HCT116 (cell line): ENCODE measurements around the gene PRDM11. TPM values are rescaled to one million over a fixed set of nuclear protein-coding genes. Genes with fewer than 3 reads are reported as not detected.
A peak's percentile ranks its signal among the peaks of the same experiment; 100 is the strongest.

Experiments
- ATAC-seq: fragments of 200-7000 bp; cut with Tn5 transposase; 2 replicates; pipeline ENCODE4 v1.9.1; 2020; ENCODE audit warnings: mild to moderate bottlenecking, moderate library complexity
- BruUV-seq: library from RNA; stranded (reverse); fragments of 400-500 nt; replicated peaks from 2 replicates; lab custom pipeline; 2021; lab: Mats Ljungman, UMichigan
- CTCF ChIA-PET: fragments of 300-600 bp; sonication (Branson Sonifier 250); formaldehyde crosslinking; loops from one replicate; lab custom pipeline; 2021; ENCODE audit warnings: antibody characterized with exemption; lab: Charles Lee
- POLR2A ChIA-PET: fragments of 300-600, 350-600 bp; sonication (Branson Sonifier 250); formaldehyde crosslinking; loops from one replicate; lab custom pipeline; 2021; ENCODE audit warnings: antibody characterized with exemption; lab: Charles Lee
- RAD21 ChIA-PET, 2 experiments: fragments of 300-600 bp; sonication (Branson Sonifier 250); formaldehyde crosslinking; loops; one replicate each; lab custom pipeline; 2023; ENCODE audit warnings: low total read pairs in 2 of 2; ENCODE audit not compliant: uncharacterized antibody in 2 of 2, unreplicated experiment in 2 of 2, low non-redundant PET in 1 of 2; lab: Charles Lee
- DNase-seq: peaks from one replicate; pipeline ENCODE4 v3.0.0-alpha.2; 2010; ENCODE audit warnings: low read depth, low spot score
- H2AFZ ChIP-seq: fragments of 200-600 bp; shearing (Covaris generic), sonication (generic); 2 replicates; pipeline ENCODE4 v1.6.1; 2017; ENCODE audit warnings: low read depth, mixed run types, mixed read lengths, antibody characterized with exemption, low read length; ENCODE audit not compliant: poor library complexity, severe bottlenecking
- H3K27ac ChIP-seq: 2 replicates; pipeline ENCODE4 v1.5.1; 2012; ENCODE audit warnings: low read depth, low read length
- H3K27me3 ChIP-seq: fragments of 200-600 bp; sonication (generic); 2 replicates; pipeline ENCODE4 v1.6.1; 2016; ENCODE audit warnings: mixed run types, low read length, mixed read lengths; ENCODE audit not compliant: insufficient read depth
- H3K36me3 ChIP-seq, 2 experiments: fragments of 200-500 bp in 1 of 2; fragments of 200-600 bp in 1 of 2; sonication (Bioruptor generic) in 1 of 2; sonication (generic) in 1 of 2; 2 replicates each; pipeline versions ENCODE4 v1.5.1 to v1.6.1; 2014 to 2016; ENCODE audit warnings: low read length in 2 of 2, inconsistent platforms in 1 of 2, mixed read lengths in 1 of 2, mixed run types in 1 of 2; ENCODE audit not compliant: insufficient read depth in 2 of 2, control insufficient read depth in 1 of 2
- H3K4me1 ChIP-seq, 2 experiments: fragments of 200-600 bp in 1 of 2; sonication (generic) in 1 of 2; 2 replicates each; pipeline versions ENCODE4 v1.5.1 to v1.6.1; 2012 to 2017; ENCODE audit warnings: low read length in 2 of 2, inconsistent platforms in 1 of 2, mild to moderate bottlenecking in 1 of 2, mixed read lengths in 1 of 2, mixed run types in 1 of 2, moderate library complexity in 1 of 2; ENCODE audit not compliant: insufficient read depth in 2 of 2, control insufficient read depth in 1 of 2
- H3K4me2 ChIP-seq: fragments of 200-600 bp; sonication (generic); 2 replicates; pipeline ENCODE4 v1.6.1; 2017; ENCODE audit warnings: mixed run types, low read length, mixed read lengths
- H3K4me3 ChIP-seq, 2 experiments: fragments of 200-600 bp in 1 of 2; sonication (generic) in 1 of 2; replicated peaks in 1 of 2; 2 replicates each; pipeline ENCODE4 v1.5.1; 2011 to 2016; ENCODE audit warnings: low read length in 2 of 2, control low read depth in 1 of 2, low read depth in 1 of 2, mild to moderate bottlenecking in 1 of 2, mixed read lengths in 1 of 2, mixed run types in 1 of 2
- H3K79me2 ChIP-seq: fragments of 200-600 bp; sonication (generic); 2 replicates; pipeline ENCODE4 v1.6.1; 2017; ENCODE audit warnings: mild to moderate bottlenecking, mixed run types, low read length, moderate library complexity, mixed read lengths; ENCODE audit not compliant: insufficient read depth
- H3K9ac ChIP-seq: fragments of 200-600 bp; sonication (generic); 2 replicates; pipeline ENCODE4 v1.6.1; 2016; ENCODE audit warnings: low read length, mixed read lengths
- H3K9me2 ChIP-seq: fragments of 200-600 bp; sonication (generic), shearing (Covaris generic); 2 replicates; pipeline ENCODE4 v1.6.1; 2017; ENCODE audit warnings: mixed run types, mild to moderate bottlenecking, moderate library complexity; ENCODE audit not compliant: insufficient read depth
- H3K9me3 ChIP-seq, 2 experiments: fragments of 200-500 bp in 1 of 2; fragments of 200-600 bp in 1 of 2; sonication (Bioruptor generic) in 1 of 2; sonication (generic) in 1 of 2; 2 replicates each; pipeline ENCODE4 v1.6.1; 2014 to 2017; ENCODE audit warnings: low read length in 2 of 2, mixed read lengths in 2 of 2, inconsistent platforms in 1 of 2, low read depth in 1 of 2, mild to moderate bottlenecking in 1 of 2, mixed run types in 1 of 2, moderate library complexity in 1 of 2; ENCODE audit not compliant: control insufficient read depth in 1 of 2, insufficient read depth in 1 of 2
- H4K20me1 ChIP-seq: fragments of 200-600 bp; sonication (generic), shearing (Covaris generic); 2 replicates; pipeline ENCODE4 v1.6.1; 2017; ENCODE audit warnings: mixed run types, mild to moderate bottlenecking, moderate library complexity; ENCODE audit not compliant: insufficient read depth
- CEBPB ChIP-seq: IDR thresholded peaks from 2 replicates; pipeline ENCODE4 v1.6.1; 2012; ENCODE audit warnings: low read depth
- EGR1 ChIP-seq: IDR thresholded peaks from 2 replicates; pipeline ENCODE4 v1.6.1; 2012; ENCODE audit warnings: low read depth
- ELF1 ChIP-seq: IDR thresholded peaks from 2 replicates; pipeline ENCODE4 v1.6.1; 2012; ENCODE audit warnings: low read depth, borderline replicate concordance
- EZH2 ChIP-seq: fragments of 200-600 bp; sonication (generic); IDR thresholded peaks from 2 replicates; pipeline ENCODE4 v1.6.1; 2017; ENCODE audit warnings: antibody characterized with exemption, mixed run types
- EZH2phosphoT487 ChIP-seq: fragments of 200-600 bp; IDR thresholded peaks from 2 replicates; pipeline ENCODE4 v1.6.1; 2018; ENCODE audit warnings: antibody characterized with exemption, borderline replicate concordance
- FOSL1 ChIP-seq: IDR thresholded peaks from 2 replicates; pipeline ENCODE4 v1.6.1; 2012; ENCODE audit warnings: low read depth
- JUND ChIP-seq: IDR thresholded peaks from 2 replicates; pipeline ENCODE4 v1.6.1; 2012
- POLR2A ChIP-seq: IDR thresholded peaks from 2 replicates; pipeline ENCODE4 v1.7.0; 2011; ENCODE audit warnings: borderline replicate concordance; ENCODE audit not compliant: insufficient read depth, insufficient read length; ENCODE audit errors: extremely low read depth
- POLR2AphosphoS5 ChIP-seq: IDR thresholded peaks from 2 replicates; pipeline ENCODE4 v1.6.1; 2011; ENCODE audit warnings: mild to moderate bottlenecking, low read depth, low read length, moderate library complexity
- RAD21 ChIP-seq: IDR thresholded peaks from 2 replicates; pipeline ENCODE4 v1.6.1; 2012; ENCODE audit warnings: low read depth, mild to moderate bottlenecking
- SIN3A ChIP-seq: IDR thresholded peaks from 2 replicates; pipeline ENCODE4 v1.6.1; 2012; ENCODE audit warnings: low read depth
- SP1 ChIP-seq: IDR thresholded peaks from 2 replicates; pipeline ENCODE4 v1.6.1; 2012; ENCODE audit warnings: low read depth
- SRF ChIP-seq: IDR thresholded peaks from 2 replicates; pipeline ENCODE4 v1.6.1; 2012; ENCODE audit warnings: low read depth
- TCF7L2 ChIP-seq: IDR thresholded peaks from 2 replicates; pipeline ENCODE4 v1.7.0; 2011; ENCODE audit warnings: borderline replicate concordance, inconsistent platforms; ENCODE audit not compliant: insufficient read depth, insufficient read length; ENCODE audit errors: extremely low read depth
- YY1 ChIP-seq: IDR thresholded peaks from 2 replicates; pipeline ENCODE4 v1.6.1; 2011; ENCODE audit warnings: low read length, low read depth, moderate library complexity, mild to moderate bottlenecking; ENCODE audit not compliant: insufficient replicate concordance; ENCODE audit errors: extremely low read depth
- ZFX ChIP-seq: fragments of 450-650 bp; IDR thresholded peaks from 2 replicates; pipeline ENCODE4 v1.6.1; 2017
- ZNF274 ChIP-seq: fragments of 200-500 bp; sonication (Bioruptor generic); IDR thresholded peaks from 2 replicates; pipeline ENCODE4 v1.6.1; 2014; ENCODE audit warnings: mild to moderate bottlenecking, low read depth, low read length, inconsistent platforms
- intact Hi-C: fragments of 100-400 bp; cut with micrococcal nuclease; formaldehyde crosslinking; loops from 2 replicates; pipeline ENCODE4 v1.10.0; 2022
- total RNA-seq: library from RNA; stranded (reverse); gene quantifications from one replicate; pipeline ENCODE4 v1.2.1, GENCODE V29; 2021; ENCODE audit not compliant: unreplicated experiment
- TF ChIP-seq, protein P1 (sequence below), 3 experiments: fragments of 200-600 bp in 1 of 3; sonication (generic) in 1 of 3; IDR thresholded peaks in 2 of 3; conservative IDR thresholded peaks in 1 of 3; 2 replicates each; pipeline ENCODE4 v1.5.1; 2012 to 2017; ENCODE audit warnings: low read depth in 2 of 3, low read length in 2 of 3, antibody characterized with exemption in 1 of 3, borderline replicate concordance in 1 of 3, control low read depth in 1 of 3, mild to moderate bottlenecking in 1 of 3, mixed read lengths in 1 of 3, mixed run types in 1 of 3, moderate library complexity in 1 of 3; ENCODE audit not compliant: insufficient read depth in 1 of 3
- TF ChIP-seq, protein P2 (sequence below): IDR thresholded peaks from 2 replicates; pipeline ENCODE4 v1.6.1; 2012
- TF ChIP-seq, protein P3 (sequence below): IDR thresholded peaks from 2 replicates; pipeline ENCODE4 v1.6.1; 2012
- TF ChIP-seq, protein P4 (sequence below): IDR thresholded peaks from 2 replicates; pipeline ENCODE4 v1.6.1; 2012; ENCODE audit warnings: low read depth

The PRDM11 gene
- total RNA-seq, 1 experiment from 2014 or later = 9.3 TPM

DNA sequence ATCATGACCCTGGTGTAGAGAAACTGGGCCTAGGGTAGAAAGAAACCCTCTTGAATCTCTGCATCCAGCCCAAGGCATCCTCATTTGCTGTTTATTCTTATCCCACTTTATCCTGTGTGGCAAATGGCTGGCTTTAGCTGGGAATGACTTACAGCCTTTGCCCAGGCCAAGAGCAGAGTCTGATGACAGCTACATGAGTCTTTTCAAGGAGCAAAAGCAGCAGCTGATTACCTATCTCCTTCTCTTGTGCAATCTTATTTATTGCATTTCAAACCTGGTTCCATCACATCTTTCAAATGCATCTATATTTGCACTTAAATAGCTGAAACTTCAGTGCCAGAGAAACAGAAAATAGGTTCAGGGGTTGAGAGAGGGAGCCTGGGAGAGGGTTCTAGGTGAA is 113.6 kb downstream of the PRDM11 start (continued):
- TF ChIP-seq, protein P1, sequence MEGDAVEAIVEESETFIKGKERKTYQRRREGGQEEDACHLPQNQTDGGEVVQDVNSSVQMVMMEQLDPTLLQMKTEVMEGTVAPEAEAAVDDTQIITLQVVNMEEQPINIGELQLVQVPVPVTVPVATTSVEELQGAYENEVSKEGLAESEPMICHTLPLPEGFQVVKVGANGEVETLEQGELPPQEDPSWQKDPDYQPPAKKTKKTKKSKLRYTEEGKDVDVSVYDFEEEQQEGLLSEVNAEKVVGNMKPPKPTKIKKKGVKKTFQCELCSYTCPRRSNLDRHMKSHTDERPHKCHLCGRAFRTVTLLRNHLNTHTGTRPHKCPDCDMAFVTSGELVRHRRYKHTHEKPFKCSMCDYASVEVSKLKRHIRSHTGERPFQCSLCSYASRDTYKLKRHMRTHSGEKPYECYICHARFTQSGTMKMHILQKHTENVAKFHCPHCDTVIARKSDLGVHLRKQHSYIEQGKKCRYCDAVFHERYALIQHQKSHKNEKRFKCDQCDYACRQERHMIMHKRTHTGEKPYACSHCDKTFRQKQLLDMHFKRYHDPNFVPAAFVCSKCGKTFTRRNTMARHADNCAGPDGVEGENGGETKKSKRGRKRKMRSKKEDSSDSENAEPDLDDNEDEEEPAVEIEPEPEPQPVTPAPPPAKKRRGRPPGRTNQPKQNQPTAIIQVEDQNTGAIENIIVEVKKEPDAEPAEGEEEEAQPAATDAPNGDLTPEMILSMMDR (IDR thresholded peaks at IDR 0.05 in 2 of 3, conservative IDR thresholded peaks at IDR 0.05 in 1 of 3; ENCODE audit: borderline replicate concordance in 1 of 3, insufficient read depth in 1 of 3, low read depth in 2 of 3, low read length in 2 of 3) = no peak
- TF ChIP-seq SIN3A = no peak
- TF ChIP-seq, protein P2, sequence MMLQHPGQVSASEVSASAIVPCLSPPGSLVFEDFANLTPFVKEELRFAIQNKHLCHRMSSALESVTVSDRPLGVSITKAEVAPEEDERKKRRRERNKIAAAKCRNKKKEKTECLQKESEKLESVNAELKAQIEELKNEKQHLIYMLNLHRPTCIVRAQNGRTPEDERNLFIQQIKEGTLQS = no peak

DNA sequence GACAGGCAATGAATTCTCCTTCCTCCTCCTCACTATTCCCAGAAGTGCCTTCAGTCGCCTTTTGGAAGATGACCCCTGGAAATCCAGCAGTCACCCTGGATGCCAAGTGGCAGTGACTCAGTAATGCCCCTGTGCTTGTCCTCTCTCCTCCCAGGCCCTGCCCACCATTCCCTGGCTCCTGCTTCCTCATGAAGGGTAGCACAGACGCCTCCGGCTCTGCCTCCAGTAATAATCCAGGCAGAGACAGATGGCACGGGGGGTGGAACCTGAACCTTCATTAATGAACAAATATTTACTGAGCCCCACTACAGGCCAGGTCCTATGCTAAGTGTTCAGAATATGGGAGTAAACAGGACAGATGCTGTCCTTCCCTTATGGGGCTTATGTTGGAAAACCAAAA is 116.5 kb downstream of the PRDM11 start:
- H3K79me2 ChIP-seq = no peaks in the 10 kb centered on the region
- H3K9me3 ChIP-seq = no peaks in the 10 kb centered on the region
- ChIA-PET RAD21 (no interaction called here), POLR2A (no interaction called here), CTCF (no interaction called here)
- H3K4me2 ChIP-seq = peak overlapping the region; percentile 14; the same call in 1 of the 2 replicates
- intact Hi-C loops = no loop called here
- H3K4me1 ChIP-seq = peaks cover 21 to 57% of the 10 kb centered on the region in 2 experiments
- TF ChIP-seq SP1 = no peak
- no peak for TF ChIP-seq FOSL1
- no peak for TF ChIP-seq EZH2phosphoT487
- TF ChIP-seq, protein P2 = no peak
- no peak for TF ChIP-seq ZNF274
- no peak for TF ChIP-seq SRF
- TF ChIP-seq ELF1 = no peak
- TF ChIP-seq YY1 = no peak
- no peak for TF ChIP-seq EGR1
- no peak for TF ChIP-seq POLR2A
- TF ChIP-seq, protein P3, sequence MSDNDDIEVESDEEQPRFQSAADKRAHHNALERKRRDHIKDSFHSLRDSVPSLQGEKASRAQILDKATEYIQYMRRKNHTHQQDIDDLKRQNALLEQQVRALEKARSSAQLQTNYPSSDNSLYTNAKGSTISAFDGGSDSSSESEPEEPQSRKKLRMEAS = no peak
- TF ChIP-seq TCF7L2 = no peak
- no peak for TF ChIP-seq POLR2AphosphoS5
- TF ChIP-seq, protein P4, sequence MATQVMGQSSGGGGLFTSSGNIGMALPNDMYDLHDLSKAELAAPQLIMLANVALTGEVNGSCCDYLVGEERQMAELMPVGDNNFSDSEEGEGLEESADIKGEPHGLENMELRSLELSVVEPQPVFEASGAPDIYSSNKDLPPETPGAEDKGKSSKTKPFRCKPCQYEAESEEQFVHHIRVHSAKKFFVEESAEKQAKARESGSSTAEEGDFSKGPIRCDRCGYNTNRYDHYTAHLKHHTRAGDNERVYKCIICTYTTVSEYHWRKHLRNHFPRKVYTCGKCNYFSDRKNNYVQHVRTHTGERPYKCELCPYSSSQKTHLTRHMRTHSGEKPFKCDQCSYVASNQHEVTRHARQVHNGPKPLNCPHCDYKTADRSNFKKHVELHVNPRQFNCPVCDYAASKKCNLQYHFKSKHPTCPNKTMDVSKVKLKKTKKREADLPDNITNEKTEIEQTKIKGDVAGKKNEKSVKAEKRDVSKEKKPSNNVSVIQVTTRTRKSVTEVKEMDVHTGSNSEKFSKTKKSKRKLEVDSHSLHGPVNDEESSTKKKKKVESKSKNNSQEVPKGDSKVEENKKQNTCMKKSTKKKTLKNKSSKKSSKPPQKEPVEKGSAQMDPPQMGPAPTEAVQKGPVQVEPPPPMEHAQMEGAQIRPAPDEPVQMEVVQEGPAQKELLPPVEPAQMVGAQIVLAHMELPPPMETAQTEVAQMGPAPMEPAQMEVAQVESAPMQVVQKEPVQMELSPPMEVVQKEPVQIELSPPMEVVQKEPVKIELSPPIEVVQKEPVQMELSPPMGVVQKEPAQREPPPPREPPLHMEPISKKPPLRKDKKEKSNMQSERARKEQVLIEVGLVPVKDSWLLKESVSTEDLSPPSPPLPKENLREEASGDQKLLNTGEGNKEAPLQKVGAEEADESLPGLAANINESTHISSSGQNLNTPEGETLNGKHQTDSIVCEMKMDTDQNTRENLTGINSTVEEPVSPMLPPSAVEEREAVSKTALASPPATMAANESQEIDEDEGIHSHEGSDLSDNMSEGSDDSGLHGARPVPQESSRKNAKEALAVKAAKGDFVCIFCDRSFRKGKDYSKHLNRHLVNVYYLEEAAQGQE = no peak
- TF ChIP-seq JUND = no peak
- TF ChIP-seq ZFX = no peak
- no peak for TF ChIP-seq RAD21
- no peak for TF ChIP-seq CEBPB
- TF ChIP-seq SIN3A = no peak
- TF ChIP-seq EZH2 = no peak
- H3K27ac ChIP-seq = no peak overlapping the region
- ATAC-seq (no peak), DNase-seq (no peak)
- no peaks in the 10 kb centered on the region for H4K20me1 ChIP-seq
- no peaks in the 10 kb centered on the region for H3K27me3 ChIP-seq
- no peaks in the 10 kb centered on the region for H3K36me3 ChIP-seq
- no TSS peak for BruUV-seq
- H2AFZ ChIP-seq = no peak overlapping the region
- no peak overlapping the region for H3K4me3 ChIP-seq
- no peaks in the 10 kb centered on the region for H3K9me2 ChIP-seq
- H3K9ac ChIP-seq = no peak overlapping the region
